Suprapubic skin (tissue), 4 donors: ENCODE measurements around the gene WWC1. TPM values are rescaled to one million over a fixed set of nuclear protein-coding genes. Genes with fewer than 3 reads are reported as not detected.

ENCODE experiments used
- DNase-seq, 2 donors: peaks; one replicate each; pipeline ENCODE4 v3.0.0-alpha.2; 2019; ENCODE audit warnings: low spot score in 2 of 2
- H3K27ac ChIP-seq: fragments of 200-600 bp; sonication (generic); one replicate; pipeline ENCODE4 v1.5.1; 2019
- H3K27me3 ChIP-seq: fragments of 200-600 bp; sonication (generic); one replicate; pipeline ENCODE4 v1.5.1; 2019
- H3K36me3 ChIP-seq: fragments of 200-600 bp; sonication (generic); one replicate; pipeline ENCODE4 v1.5.1; 2019
- H3K4me1 ChIP-seq: fragments of 200-600 bp; sonication (generic); one replicate; pipeline ENCODE4 v1.5.1; 2019
- H3K4me3 ChIP-seq: fragments of 200-600 bp; sonication (generic); one replicate; pipeline ENCODE4 v1.5.1; 2019; ENCODE audit warnings: mild to moderate bottlenecking
- H3K9me3 ChIP-seq: fragments of 200-600 bp; sonication (generic); one replicate; pipeline ENCODE4 v1.5.1; 2019
- CTCF ChIP-seq, 2 donors: fragments of 200-600 bp in 1 of 2; fragments of 450-650 bp in 1 of 2; sonication (generic) in 1 of 2; IDR thresholded peaks; one replicate each; pipeline ENCODE4 v1.5.1; 2016 to 2019; ENCODE audit warnings: antibody characterized with exemption in 2 of 2, mild to moderate bottlenecking in 1 of 2, moderate library complexity in 1 of 2
- EP300 ChIP-seq: sonication (generic); formaldehyde crosslinking; IDR thresholded peaks from one replicate; pipeline ENCODE4 v1.6.1; 2017; ENCODE audit warnings: antibody characterized with exemption
- POLR2A ChIP-seq, 2 donors: fragments of 450-650 bp; IDR thresholded peaks; one replicate each; pipeline ENCODE4 v1.6.1; 2017; ENCODE audit warnings: antibody characterized with exemption in 2 of 2, mild to moderate bottlenecking in 2 of 2, moderate library complexity in 2 of 2
- POLR2AphosphoS5 ChIP-seq, 3 donors: sonication (generic); formaldehyde crosslinking; IDR thresholded peaks; one replicate each; pipeline ENCODE4 v1.6.1; 2017; ENCODE audit warnings: antibody characterized with exemption in 3 of 3
- WGBS: methylation state at CpG from one replicate; pipeline ENCODE4 v1.1.5; 2018; 5-methylcytosine and 5-hydroxymethylcytosine counted together
- total RNA-seq, 4 donors: library from RNA; depleted of rRNA; stranded (reverse); fragments of >200 nt; gene quantifications; one replicate each; pipeline ENCODE4 v1.1.0, GENCODE V29; 2016

The WWC1 gene
- total RNA-seq, 4 donors from 2014 or later = 28.3 to 38.3 (median 31.6) TPM

GRCh38 chr5:168274406-168274805 lies 17.0 kb upstream of the WWC1 start:
- no peak overlapping the region for H3K4me3 ChIP-seq
- no peak for DNase-seq
- TF ChIP-seq POLR2A (IDR thresholded peaks at IDR 0.05) (no peak), EP300 (no peak), CTCF (IDR thresholded peaks at IDR 0.05) (no peak), POLR2AphosphoS5 (IDR thresholded peaks at IDR 0.05) (no peak)
- H3K27me3 ChIP-seq = no peaks in the 10 kb centered on the region
- H3K4me1 ChIP-seq = peaks cover 10% of the 10 kb centered on the region
- no peak overlapping the region for H3K27ac ChIP-seq
- H3K36me3 ChIP-seq = no peaks in the 10 kb centered on the region
- H3K9me3 ChIP-seq = no peaks in the 10 kb centered on the region
- 87% methylated on average over 1 of the region's 1 CpG for WGBS

GRCh38 chr5:168275940-168276339 lies 15.5 kb upstream of the WWC1 start:
- Histone ChIP-seq H3K4me3 (no peak overlapping the region), H3K9me3 (no peaks in the 10 kb centered on the region), H3K27me3 (no peaks in the 10 kb centered on the region), H3K4me1 (no peaks in the 10 kb centered on the region), H3K27ac (no peak overlapping the region), H3K36me3 (no peaks in the 10 kb centered on the region)
- TF ChIP-seq CTCF (IDR thresholded peaks at IDR 0.05) = no peak
- no peak for TF ChIP-seq EP300
- no peak for TF ChIP-seq POLR2A (IDR thresholded peaks at IDR 0.05)
- no peak for TF ChIP-seq POLR2AphosphoS5 (IDR thresholded peaks at IDR 0.05)
- 72% methylated on average over 5 of the region's 5 CpGs for WGBS
- DNase-seq = no peak

- H3K27me3 ChIP-seq = peaks cover 4% of the 10 kb centered on the region
- WGBS = 38% methylated on average over 7 of the region's 7 CpGs
- H3K4me3 ChIP-seq = no peak overlapping the region
- H3K9me3 ChIP-seq = no peaks in the 10 kb centered on the region
- no peak overlapping the region for H3K27ac ChIP-seq
- DNase-seq = no peak
- H3K4me1 ChIP-seq = peaks cover 4% of the 10 kb centered on the region
- TF ChIP-seq CTCF (IDR thresholded peaks at IDR 0.05) (no peak), EP300 (no peak), POLR2A (IDR thresholded peaks at IDR 0.05) (no peak), POLR2AphosphoS5 (IDR thresholded peaks at IDR 0.05) (no peak)
- no peaks in the 10 kb centered on the region for H3K36me3 ChIP-seq
Observed at GRCh38 chr5:168282120-168282519, 9.3 kb upstream of the WWC1 start.

GRCh38 chr5:168284809-168285208 lies 6.6 kb upstream of the WWC1 start:
- H3K27ac ChIP-seq = no peak overlapping the region
- peaks cover 19% of the 10 kb centered on the region for H3K4me1 ChIP-seq
- TF ChIP-seq POLR2A (IDR thresholded peaks at IDR 0.05) (no peak), EP300 (no peak), CTCF (IDR thresholded peaks at IDR 0.05) (no peak), POLR2AphosphoS5 (IDR thresholded peaks at IDR 0.05) (no peak)
- no peak overlapping the region for H3K4me3 ChIP-seq
- no peaks in the 10 kb centered on the region for H3K9me3 ChIP-seq
- no peak for DNase-seq
- H3K36me3 ChIP-seq = no peaks in the 10 kb centered on the region
- 80% methylated on average over 4 of the region's 4 CpGs for WGBS
- peaks cover 4% of the 10 kb centered on the region for H3K27me3 ChIP-seq

GRCh38 chr5:168285696-168286095 lies 5.7 kb upstream of the WWC1 start:
- H3K36me3 ChIP-seq = no peaks in the 10 kb centered on the region
- no peak overlapping the region for H3K27ac ChIP-seq
- 37% methylated on average over 2 of the region's 2 CpGs for WGBS
- no peaks in the 10 kb centered on the region for H3K9me3 ChIP-seq
- peaks cover 4% of the 10 kb centered on the region for H3K27me3 ChIP-seq
- no peak for DNase-seq
- no peak overlapping the region for H3K4me3 ChIP-seq
- peaks cover 19% of the 10 kb centered on the region for H3K4me1 ChIP-seq
- TF ChIP-seq POLR2A (IDR thresholded peaks at IDR 0.05) (no peak), CTCF (IDR thresholded peaks at IDR 0.05) (no peak), EP300 (no peak), POLR2AphosphoS5 (IDR thresholded peaks at IDR 0.05) (no peak)
